Retinal pigment epithelial cell (primary cell): ENCODE results near the gene ACSS1.

ENCODE experiments used
- DNase-seq: peaks from one replicate; pipeline ENCODE4 v3.0.0-alpha.2; 2010; ENCODE audit warnings: low read depth
- H3K4me3 ChIP-seq: 2 replicates; pipeline ENCODE4 v1.5.1; 2011; ENCODE audit warnings: mild to moderate bottlenecking, low read length, control low read depth, moderate library complexity
- TF ChIP-seq, protein P1 (sequence below): conservative IDR thresholded peaks from 2 replicates; pipeline ENCODE4 v1.5.1; 2011; ENCODE audit warnings: low read depth, low read length, control low read depth, inconsistent platforms

Gene ACSS1

DNA sequence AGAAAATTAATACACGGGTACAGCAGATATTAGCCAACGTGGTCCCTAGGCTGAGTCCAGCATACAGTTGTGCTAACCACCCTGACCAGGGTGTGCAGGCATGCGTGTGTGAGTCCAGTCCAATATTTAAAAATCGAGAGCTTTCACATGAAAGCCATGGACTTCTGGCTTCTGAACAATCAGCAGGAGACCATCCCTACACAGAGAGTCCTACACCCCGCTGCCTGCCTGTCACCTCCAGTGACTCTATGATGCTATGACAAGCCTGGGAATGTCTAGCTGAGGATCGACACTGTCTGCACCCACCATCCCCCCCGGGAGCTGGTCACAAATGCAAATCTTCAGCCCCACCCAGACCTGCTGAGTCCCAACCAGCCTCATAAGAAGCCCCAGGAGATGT, 7.9 kb downstream of the ACSS1 start:
- no peak for DNase-seq
- TF ChIP-seq, protein P1, sequence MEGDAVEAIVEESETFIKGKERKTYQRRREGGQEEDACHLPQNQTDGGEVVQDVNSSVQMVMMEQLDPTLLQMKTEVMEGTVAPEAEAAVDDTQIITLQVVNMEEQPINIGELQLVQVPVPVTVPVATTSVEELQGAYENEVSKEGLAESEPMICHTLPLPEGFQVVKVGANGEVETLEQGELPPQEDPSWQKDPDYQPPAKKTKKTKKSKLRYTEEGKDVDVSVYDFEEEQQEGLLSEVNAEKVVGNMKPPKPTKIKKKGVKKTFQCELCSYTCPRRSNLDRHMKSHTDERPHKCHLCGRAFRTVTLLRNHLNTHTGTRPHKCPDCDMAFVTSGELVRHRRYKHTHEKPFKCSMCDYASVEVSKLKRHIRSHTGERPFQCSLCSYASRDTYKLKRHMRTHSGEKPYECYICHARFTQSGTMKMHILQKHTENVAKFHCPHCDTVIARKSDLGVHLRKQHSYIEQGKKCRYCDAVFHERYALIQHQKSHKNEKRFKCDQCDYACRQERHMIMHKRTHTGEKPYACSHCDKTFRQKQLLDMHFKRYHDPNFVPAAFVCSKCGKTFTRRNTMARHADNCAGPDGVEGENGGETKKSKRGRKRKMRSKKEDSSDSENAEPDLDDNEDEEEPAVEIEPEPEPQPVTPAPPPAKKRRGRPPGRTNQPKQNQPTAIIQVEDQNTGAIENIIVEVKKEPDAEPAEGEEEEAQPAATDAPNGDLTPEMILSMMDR: no peak
- no peak overlapping the region for H3K4me3 ChIP-seq

DNA sequence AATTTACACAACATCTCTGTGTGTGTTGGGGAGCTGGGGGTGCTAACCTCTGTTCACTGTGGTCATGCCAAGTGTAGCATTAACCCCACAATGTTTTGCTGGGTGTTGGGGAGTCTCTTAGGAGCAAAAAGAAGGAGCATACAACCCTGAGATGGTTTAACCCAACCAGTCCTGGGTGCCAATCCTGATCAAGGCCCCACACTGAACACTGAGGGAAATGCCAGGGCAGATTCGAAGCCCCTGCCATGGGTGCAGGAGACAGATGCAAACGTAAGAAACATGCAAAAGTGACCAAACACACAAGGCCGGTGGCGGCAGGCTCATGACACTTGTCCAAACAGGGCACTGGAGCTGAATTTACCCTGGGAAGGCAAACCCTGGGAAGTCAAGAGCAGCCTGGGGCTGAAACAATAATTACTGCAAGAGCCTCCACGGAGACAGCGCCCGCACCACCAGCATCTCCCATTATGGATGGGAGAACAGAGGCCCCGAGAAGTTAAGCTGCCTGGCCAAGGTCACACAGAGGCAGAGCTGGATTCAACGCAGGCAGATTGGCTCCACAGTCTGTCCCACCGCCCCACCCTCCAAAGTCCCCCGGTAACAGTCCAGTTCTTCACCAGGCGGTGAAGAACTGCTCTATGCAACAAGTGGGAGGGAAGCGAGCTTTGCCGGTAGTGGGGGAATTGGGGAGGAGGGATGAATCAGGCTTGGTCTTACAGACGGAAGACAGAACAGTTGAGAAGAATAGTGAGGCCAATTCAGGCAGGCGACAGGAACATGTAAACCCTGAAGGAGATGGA, 8.5 kb downstream of the ACSS1 start:
- TF ChIP-seq, protein P1: no peak
- no peak overlapping the region for H3K4me3 ChIP-seq
- DNase-seq: no peak

DNA sequence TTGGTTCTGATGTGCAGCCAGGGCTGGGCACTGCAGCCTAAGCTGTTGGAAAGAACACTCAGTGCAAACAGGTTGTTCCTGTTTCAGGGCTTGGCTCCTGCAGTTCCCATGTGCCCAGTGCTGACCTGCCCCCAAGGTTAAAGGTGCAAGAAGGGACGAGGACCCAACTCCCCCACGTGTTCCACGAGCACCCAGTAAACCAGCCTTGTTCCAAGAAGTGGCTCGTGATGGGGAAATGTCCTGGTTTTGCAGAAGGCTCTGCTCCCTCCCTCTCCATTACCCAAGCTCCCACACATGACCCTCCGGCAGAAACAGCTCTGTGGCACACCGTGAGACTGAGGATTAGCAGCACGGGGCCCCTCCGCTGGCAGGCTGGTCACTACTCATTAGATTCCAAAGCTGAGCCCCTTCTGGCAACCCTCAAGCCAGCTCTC, 9.4 kb downstream of the ACSS1 start:
- TF ChIP-seq, protein P1: no peak
- no peak for DNase-seq
- H3K4me3 ChIP-seq: no peak overlapping the region

DNA sequence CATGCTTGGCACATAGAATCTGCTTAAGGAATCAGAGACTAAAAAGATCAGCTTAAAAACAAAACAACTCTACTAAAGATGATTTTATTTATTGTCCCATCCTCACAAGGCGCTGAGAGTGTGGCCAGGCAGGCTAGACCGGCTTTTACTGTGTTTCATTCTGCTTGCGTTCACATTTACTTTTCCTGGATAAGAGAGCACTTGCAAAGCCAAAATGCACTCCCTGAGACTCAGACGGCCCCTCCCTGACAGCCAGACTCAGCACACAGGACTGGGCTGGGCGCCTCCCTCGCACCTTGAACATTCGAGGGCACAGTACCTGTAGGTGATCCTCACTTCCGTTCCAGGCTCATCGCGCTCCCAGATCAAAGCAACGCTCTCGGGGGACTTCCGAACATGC, 10.2 kb downstream of the ACSS1 start:
- TF ChIP-seq, protein P1: no peak
- no peak for DNase-seq
- no peak overlapping the region for H3K4me3 ChIP-seq

DNA sequence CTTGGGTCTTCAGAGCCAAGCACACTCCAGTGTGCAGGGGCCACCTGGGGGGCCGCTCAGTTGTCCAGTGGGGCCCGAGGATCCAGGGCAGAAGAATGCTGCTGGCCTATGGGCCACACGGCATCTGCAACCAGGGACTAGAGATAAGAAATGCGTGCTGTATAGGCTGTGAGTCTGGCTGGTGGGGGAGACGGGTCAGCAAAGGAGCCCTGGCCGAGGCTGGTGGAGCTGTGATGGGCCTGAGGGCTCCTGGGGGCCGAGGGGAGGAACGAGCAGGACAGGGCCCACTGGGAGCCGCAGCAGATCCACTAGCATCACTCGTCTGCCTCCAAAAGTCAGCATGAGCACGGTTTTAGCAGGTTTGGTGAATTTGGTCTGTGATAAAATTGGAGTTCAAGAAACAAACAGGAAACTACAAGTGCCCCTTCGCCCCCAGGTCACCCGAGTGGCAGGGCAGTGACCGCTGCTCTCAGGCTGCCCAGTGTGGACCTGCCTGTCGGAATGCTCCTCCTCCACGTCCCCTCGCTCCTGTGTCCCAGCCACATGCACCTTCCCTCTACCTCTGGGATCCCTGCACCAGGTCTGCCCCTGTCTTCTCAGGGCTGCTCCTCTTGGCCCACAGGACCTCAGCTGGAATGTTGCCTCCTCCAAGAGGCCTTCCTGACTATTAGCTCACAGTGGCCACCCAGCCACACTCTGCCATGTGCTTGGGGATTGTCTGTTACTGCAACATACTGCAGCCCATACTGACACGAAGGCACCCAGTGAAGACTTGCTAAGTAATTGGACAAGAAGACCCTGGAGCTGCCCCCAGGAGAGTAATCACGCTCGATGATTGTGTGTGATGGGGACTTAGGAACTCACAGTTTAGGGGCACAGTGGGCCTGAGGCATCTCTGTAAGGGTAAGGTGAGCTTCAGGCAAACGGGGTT, 10.9 kb downstream of the ACSS1 start:
- DNase-seq: no peak
- TF ChIP-seq, protein P1: no peak
- H3K4me3 ChIP-seq: no peak overlapping the region

DNA sequence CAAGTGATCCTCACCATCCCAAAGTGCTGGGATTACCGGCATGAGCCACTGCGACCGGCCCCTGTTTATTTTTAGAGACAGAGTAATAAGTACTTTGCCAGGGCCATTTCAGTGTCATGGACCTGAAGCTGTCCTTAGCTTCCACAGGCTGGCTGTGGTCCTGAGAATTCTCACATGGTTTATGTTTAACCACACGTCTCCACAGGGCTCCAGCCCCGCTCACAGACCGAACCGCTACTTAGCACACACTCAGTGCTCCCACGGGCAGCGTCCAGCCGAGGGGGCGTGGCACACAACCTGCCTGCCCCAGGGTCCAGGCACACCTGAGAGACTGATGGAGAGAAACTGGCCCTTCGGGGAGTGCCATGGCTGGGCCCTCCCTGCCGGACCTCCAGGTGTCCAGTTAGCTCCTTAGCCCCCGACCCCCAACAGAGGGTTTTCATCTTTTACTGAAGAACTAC, 11.7 kb downstream of the ACSS1 start:
- H3K4me3 ChIP-seq: no peak overlapping the region
- TF ChIP-seq, protein P1: no peak
- DNase-seq: no peak
